Measurements from ENCODE around the gene HS3ST5.

GRCh38 chr6:114187563-114187962 lies 155.3 kb downstream of the HS3ST5 start:
- TF ChIP-seq CTCF (IDR thresholded peaks at IDR 0.05) (no peak), POLR2AphosphoS5 (IDR thresholded peaks at IDR 0.05) (no peak), POLR2A (IDR thresholded peaks at IDR 0.05) (no peak)

Data from stomach (tissue), 4 donors.